ENCODE results near the gene GCC2.
"Not testable (repeated sequence)": the region's sequence is repeated elsewhere in the genome, so short reads cannot be mapped to it uniquely, and the experiment has no call there.

GCC2 gene

DNA sequence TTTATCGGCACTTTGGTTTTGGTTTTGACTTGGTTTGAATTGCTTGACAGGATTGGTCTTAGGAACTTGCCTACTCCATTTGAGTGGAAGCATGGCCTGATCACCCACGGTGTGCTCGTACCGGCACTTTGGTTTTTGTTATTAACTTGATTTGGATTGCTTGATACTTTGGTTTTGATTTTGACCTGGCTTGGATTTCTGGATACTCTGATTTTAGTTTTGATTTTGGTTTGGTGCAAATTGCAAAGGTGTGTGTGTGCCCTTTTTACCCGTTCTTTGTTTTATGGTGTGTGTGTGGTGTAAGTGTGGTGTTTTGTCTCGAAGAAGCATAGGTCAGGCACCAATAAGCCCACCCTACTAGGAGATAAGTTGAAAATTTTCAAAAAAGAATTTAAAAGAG, 75.7 kb downstream of the GCC2 start:
- DNase-seq (ENCODE audit: low spot score), result not testable (repeated sequence)

DNA sequence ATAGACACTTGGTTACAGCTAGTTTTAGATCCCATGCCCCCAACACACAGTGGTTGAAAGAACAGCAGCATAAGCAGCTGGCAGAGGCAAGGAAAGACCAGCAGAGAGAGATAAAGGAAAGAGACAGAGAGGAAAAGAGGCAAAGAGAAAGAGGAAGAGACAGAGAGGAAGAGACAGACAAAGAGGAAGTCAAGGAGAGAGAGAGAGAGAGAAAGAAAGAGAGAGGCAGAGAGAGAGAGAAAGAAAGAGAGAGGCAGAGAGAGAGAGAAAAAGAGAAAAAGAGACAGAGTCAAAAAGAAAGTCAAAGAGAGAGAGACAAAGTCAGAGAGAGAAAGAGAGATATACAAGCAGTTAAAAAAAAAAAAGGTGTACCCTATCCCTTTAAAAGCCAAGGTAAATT, 76.3 kb downstream of the GCC2 start:
- not testable (repeated sequence) for DNase-seq (ENCODE audit: low spot score)

DNA sequence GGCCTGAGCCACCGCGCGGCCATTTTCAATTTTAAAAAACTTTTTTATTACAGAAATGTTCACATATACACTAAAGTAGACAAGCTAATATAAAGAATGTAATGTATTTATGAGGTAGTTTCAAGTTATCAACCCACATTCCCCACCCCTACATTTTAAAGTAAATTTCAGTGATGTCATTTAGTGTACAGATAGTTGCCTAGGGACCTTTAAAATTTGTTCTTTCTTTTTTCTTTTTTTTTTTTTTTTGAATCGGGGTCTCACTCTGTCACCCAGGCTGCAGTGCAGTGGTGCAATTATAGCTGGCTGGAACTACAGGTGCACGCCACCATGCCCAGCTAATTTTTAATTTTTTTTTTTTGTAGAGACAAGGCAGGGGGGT, 82.7 kb downstream of the GCC2 start:
- no peak for DNase-seq (ENCODE audit: low spot score)

DNA sequence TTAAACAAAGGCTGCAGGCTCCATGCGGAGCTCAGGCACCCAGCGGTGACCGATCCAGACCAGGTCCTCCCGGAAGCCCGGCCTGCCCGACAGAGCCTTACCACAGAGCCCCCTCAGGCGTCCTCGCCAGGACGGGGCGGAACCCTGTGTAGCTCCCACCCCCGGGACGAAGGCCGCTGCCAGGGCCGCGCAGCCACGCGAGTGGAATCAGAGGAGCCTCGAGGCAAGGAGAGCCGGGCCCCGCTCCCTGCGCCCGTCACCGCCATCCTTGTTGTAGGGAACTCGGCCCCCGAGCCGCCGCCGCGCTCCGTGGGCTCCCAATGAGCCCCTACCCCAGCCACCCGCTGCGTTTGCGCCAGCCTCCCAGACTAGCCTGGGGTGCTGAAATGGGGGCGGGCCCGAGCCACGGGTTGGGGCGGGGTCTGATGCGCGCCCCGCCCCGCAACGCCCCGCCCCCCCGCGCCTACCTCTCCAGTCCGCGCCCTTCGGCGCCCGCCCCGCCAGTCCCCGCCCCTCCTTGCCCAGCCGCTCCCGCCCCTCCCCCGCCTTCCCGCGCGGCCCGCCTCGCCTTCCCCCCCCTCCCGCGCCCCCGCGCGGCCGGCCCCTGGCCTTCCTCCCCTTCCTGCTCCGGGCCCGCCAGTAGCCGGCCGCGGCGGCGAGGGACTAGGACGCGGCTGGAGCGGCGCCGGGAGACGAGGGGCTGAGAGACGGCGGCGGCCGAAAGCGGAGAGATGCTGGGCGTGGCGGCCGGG, 85.0 kb downstream of the GCC2 start, which contains the start of gene LIMS1:
Gene LIMS1 (plus strand): TSS at position 639 of the 752 bp plus-strand sequence. CDS start 93 bp downstream, at position 732.
- peak; percentile 87 for DNase-seq (ENCODE audit: low spot score)

DNA sequence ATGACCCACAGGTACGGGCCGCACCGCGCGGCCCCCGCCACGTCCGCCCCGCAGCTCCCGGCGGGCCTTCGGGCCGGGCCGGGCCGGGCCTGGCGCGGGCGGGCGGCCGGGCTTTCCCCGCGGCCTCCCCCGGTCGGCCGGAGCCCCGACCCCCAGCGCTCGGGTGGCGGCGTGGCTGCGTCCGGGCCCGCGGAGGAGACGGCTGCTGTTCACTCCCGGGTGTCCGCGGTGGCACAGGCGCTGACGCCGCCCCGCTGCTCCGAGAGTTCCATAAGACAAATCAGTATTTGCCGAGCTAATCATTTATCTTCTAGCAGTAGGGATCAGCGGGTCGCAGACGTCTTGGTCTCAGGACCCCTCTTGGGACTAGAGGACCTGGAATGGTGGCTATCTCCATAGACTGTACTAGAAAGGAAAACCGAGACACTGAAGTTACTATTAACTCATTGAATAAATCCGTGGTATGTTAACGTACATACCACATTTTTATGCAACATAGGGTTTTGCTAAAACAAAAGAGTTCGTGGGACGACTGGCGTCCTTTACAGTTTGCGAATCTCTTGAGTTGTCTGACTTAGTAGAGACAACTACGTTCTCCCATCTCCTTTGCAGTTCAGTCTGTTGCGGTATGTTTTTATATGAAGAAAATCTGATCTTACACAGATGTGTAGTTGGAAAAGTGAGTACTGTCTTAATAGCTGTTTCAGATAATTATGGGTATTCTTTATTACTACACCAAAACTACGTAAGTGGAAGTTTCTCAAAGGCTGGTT, 85.8 kb downstream of the GCC2 start:
- DNase-seq (ENCODE audit: low spot score), result no peak

DNA sequence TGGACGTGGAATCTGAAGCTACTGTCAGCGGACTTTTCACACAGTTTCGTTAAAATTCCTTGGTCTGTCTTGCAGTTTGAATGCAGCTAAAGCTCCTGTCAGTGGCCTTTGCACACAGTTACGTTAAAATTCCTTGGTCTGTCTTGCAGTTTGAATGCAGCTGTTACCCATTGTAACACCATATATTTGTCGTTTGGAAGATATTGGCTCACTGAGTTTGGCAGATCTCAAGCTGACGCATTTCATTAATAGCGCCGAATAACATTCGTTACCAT, 86.3 kb downstream of the GCC2 start:
- no peak for DNase-seq (ENCODE audit: low spot score)

DNA sequence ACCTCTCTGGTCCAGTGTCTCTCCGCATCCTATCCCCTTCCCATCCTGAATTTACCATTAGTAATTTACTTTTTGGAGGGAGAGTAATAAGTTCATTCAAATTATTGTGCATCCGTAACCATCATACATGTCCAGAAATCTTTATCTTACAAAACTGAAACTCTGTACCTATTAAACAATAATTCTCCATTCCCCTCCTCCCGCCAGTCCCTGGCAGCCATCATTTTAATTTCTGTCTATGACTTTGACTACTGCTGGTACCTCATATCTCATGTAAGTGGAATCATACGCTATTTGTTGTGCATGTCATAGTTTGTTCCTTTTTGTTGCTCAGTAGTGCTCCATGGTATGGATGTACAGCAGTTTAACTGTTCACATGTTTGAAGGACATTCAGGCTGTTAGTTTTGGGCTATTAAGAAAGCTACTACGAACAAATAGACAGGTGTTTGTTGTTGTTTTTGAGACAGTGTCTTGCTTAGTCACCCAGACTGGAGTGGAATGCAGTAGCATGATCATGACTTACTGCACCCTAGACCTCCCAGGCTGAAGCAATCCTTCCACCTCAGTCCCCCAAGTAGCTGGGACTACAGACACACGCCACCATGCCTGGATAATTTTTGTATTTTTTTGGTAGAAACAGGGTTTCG, 87.3 kb downstream of the GCC2 start:
- DNase-seq (ENCODE audit: low spot score), result no peak

DNA sequence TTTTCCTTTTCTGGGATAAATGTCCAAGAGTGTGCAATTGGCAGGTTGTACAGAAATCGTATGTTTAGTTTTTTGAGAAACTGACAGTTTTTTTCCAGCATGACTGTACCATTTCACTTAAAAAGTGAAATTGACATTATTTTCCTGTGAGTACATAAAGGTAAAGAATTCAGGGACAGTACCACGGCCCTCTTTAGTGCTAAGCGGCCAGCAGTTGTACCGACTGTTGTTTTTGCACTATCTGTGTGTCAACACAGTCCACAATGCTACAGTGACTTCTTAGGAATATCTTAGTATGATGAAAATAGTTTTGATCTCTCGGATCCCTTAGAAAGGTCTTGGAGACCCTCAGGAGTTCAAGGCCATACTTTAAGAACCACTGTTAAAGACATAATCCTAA, 87.9 kb downstream of the GCC2 start:
- DNase-seq (ENCODE audit: low spot score), result no peak

DNA sequence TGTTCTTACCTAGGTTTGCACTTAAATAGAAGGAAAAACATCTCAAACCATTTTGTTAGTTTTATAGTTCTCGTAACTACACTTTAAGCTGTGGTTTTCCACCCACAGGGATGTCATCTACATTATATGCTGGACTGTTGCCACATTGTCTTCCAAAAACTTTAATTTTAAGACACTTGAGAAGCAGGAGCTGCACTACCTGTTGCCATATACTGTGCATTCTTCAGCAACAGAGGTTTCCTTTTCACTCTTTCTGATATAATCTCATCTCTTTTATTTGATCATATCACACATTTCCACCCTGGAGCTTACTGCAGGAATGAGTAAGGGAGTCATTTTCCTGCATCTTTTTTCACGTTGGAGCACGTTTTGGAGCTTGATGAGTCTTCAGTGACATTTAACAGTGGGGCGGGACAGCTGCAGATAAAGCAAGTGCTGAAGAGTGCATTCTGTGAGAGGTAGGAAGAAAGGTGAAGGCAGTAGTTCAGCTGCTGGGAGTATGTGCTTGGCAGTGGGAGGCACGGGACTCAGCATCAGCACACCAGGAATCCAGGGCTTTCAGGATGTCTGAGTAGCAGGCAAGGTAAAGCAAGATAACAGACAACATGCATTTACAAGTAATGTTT, 89.1 kb downstream of the GCC2 start:
- DNase-seq (ENCODE audit: low spot score), result no peak

DNA sequence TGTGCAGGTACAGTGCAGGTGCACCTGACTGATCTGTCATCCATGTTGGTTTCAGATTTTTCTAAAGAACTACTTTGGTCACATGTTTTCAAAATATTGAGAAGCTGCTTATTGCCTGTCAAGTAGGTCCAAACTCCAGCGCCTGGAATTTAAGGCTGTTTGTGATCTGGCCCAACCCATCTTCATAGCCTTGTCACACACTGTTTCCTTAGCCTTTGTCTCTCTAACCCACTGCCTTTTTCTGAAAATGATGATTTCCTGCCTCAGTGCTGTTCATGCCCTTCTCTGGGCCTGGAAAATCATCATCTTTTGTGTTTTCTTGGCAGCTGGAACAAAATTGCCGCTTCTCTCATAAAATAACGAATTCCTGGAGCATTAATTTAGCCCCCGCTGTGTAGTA, 92.4 kb downstream of the GCC2 start:
- no peak for DNase-seq (ENCODE audit: low spot score)

DNA sequence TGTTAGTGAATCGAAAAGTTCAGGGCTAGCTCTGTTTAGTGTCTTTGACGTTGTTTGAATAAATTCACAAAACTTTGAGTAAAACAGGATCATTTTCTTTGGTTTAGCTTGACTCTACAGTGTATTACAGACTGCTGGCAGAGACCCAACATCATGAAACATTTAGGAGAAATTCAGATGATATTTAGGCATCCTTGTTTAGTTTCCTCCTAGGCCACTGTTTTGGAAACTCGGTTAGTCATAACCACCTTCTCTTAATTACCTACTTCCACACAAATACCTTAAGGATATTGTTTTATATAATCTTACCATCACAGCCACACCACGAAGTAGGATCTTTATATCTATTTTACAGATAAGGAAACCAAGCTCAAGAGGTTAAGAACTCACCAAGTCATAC, 93.1 kb downstream of the GCC2 start:
- DNase-seq (ENCODE audit: low spot score), result no peak

DNA sequence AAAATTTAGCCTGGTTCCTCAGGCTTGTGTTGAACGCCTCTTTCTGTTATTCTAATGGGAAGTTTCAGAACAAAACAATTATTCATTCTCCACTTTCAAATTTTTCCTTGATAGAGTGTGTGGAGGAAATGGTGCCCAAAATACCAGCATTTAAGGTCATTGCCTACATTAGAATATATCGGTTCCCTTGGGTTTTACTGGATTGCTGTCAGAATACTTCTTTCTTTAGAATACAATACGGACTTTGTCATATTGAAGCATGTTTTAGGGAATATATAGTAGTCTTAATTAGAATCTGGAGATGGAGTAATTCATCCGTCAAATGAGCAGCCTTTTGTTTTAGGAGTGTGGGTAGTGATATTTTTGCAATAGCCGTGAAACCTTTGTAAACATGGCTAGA, 98.6 kb downstream of the GCC2 start:
- peak; percentile 74 for DNase-seq (ENCODE audit: low spot score)

DNA sequence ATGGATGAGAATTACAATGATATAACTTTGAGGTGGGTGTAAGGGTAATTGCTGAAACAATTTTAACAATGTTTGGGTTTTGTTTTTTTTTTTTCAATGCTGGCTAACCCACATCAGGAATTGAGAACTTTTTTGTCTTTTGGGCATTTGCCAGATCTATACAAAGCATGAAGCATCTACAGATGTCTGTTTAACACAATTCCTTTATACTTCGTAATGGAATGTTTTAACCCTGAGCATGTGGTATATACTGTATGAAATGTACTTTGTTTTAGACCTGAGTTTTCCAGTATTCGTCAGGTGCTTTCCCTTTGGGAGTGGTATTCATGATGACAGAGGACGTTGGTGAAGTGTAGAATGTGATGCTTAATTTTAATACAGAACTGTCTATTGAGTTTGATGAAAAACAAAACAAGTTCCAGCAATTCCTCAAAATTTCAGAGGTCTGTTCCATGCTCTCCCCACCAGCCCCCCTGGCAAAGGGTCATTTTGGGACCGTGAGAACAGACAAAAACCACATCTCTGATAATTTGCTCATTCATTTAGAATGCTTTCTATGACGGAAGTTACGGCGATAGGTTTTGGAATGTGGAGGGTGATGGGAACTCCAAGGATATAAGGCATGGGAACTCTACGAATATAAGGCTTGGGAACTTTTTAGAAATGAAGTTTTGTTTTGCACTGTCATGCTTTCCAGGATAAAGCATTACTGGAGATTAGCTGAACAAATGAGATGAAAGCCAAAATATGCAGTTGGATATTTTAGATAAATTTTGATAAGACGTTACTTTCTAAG, 99.4 kb downstream of the GCC2 start:
- peak; percentile 38 for DNase-seq (ENCODE audit: low spot score)

DNA sequence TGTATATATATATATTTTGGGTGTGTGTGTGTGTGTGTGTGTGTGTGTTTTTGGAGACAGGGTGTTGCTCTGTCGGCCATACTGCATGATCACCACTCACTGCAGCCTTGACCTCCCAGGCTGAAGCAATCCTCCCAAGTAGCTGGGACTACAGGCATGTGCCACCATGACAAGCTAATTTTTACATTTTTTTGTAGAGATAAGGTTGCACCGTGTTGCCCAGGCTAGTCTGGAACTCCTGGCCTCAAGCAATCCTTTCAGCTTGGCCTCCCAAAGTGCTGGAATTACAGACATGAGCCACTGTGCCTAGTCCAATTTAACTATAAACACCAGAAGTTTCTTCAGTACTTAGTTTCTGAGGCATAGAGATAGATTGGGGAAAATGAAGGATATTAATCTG, 103.6 kb downstream of the GCC2 start:
- no peak for DNase-seq (ENCODE audit: low spot score)

DNA sequence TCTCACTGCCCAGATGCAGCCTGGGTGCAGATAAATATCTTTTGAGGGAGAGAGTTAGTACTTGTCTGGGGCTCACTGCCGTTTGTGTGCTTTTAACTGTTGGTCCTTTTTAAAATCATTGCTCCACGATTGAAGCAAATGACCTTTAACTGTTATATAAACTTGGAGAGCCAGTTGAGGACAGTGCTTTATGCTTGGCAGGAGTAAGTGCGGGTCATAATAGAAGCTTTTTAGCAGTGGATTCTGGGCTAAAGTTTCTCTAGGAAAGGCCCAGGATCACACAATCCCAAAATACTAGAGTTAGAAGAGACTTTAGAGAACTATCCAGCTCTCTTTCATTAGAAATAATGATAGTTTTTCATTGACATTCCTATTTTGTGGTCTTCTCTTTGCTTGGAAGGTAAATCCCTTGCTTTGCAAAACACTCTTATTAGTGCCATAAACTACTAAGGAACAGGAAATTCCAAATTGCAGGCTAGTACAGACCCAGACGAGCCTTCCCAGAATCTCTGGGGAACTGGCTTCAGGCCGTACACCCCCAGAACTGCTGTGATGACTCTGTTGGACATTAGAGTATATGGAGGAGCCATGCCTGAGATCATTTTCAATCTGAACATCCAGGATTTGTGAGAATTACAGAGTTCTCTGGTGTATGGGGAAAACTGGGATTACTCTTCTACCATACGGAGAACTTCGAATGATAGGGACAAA, 104.4 kb downstream of the GCC2 start:
- DNase-seq (ENCODE audit: low spot score), result no peak

DNA sequence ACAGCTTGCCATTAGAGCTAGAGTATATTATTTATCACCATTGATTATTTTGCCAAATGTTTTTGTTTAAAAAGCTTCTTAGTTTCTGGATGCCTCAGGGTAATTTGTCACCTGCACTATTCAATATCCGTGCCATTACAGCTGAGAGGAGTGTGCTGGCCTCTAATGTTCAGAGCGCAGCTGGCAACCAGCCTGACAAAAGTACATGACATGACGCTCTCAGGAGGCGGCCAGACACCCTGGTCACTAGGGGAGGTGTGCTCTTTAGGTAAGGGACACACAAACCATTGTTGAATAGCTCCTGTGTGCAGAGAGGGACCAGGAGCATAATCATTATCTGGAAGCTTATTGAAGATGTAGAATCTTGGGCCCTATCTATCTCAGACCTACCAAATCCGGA, 105.5 kb downstream of the GCC2 start:
- no peak for DNase-seq (ENCODE audit: low spot score)

DNA sequence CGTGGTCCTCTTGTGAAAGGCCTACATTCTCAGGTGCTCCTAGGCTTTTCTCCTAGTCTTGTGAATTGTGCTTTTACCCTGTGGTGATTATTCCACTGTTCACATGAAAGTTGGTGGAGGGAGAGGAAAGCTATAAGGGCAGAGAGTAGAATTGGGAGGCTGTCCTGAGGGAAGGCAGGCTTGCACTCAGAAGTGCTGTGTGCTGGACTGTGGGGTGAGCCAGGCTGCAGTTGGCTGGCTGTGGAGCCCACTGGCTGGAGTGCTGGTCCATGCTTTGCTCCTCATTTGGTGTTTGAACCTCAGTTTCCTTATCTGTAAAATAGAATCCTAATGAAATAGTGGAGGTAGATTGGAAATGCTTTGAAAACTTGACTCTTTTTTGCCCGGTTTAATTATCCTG, 106.6 kb downstream of the GCC2 start:
- no peak for DNase-seq (ENCODE audit: low spot score)

DNA sequence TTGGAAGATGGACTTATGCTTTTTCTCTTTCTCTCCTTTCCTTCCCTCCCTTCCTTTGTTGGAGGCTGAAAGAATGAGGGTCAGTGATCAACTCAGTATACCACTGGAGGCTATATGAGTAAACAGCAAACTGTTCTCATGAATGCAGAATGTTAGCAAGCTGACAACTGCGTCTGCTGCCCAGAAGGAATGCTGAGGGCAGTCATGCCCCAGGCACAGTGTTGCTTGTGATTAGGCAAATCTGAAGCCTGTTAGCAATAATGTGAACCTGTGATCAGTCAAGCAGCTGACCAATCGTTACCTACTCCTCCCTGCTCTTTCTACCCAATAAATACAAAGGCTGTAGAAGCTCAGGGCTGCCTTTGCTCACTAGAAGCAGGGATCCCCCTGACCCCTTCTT, 107.6 kb downstream of the GCC2 start:
- not testable (repeated sequence) for DNase-seq (ENCODE audit: low spot score)
